Fibroblast of lung (primary cell): ENCODE data around the gene MRPS21. TPM values are rescaled to one million over a fixed set of nuclear protein-coding genes. Genes with fewer than 3 reads are reported as not detected.
"Not testable (repeated sequence)": the region's sequence is repeated elsewhere in the genome, so short reads cannot be mapped to it uniquely, and the experiment has no call there.

Source experiments
- DNase-seq, 2 donors: peaks; one replicate each; pipeline versions ENCODE4 v3.0.0 to v3.0.0-alpha.2; 2010; ENCODE audit warnings: low read depth in 2 of 2
- H2AFZ ChIP-seq: 2 replicates; pipeline ENCODE4 v1.5.1; 2012; ENCODE audit warnings: low read length, control low read depth, inconsistent platforms
- H3K27ac ChIP-seq: 2 replicates; pipeline ENCODE4 v1.5.1; 2011; ENCODE audit warnings: low read length, control low read depth; ENCODE audit not compliant: insufficient read depth
- H3K27me3 ChIP-seq: 2 replicates; pipeline ENCODE4 v1.5.1; 2011; ENCODE audit warnings: mild to moderate bottlenecking, low read length; ENCODE audit not compliant: control insufficient read depth, insufficient read depth
- H3K36me3 ChIP-seq: 2 replicates; pipeline ENCODE4 v1.5.1; 2011; ENCODE audit warnings: low read length; ENCODE audit not compliant: control insufficient read depth, insufficient read depth
- H3K4me1 ChIP-seq: 2 replicates; pipeline ENCODE4 v1.5.1; 2011; ENCODE audit warnings: low read length; ENCODE audit not compliant: control insufficient read depth, insufficient read depth; ENCODE audit errors: extremely low read depth
- H3K4me2 ChIP-seq: 2 replicates; pipeline ENCODE4 v1.5.1; 2011; ENCODE audit warnings: low read length, control low read depth; ENCODE audit not compliant: insufficient read depth; ENCODE audit errors: extremely low read depth
- H3K4me3 ChIP-seq, 4 experiments: fragments of 200-600 bp in 1 of 4; sonication (generic) in 1 of 4; replicated peaks in 1 of 4; 2 replicates each; pipeline ENCODE4 v1.5.1; 2011 to 2016; ENCODE audit warnings: low read length in 4 of 4, low read depth in 3 of 4, mild to moderate bottlenecking in 3 of 4, control low read depth in 2 of 4, inconsistent platforms in 1 of 4, mixed read lengths in 1 of 4; ENCODE audit not compliant: insufficient read depth in 1 of 4; ENCODE audit errors: control extremely low read depth in 1 of 4
- H3K79me2 ChIP-seq: 2 replicates; pipeline ENCODE4 v1.5.1; 2012; ENCODE audit warnings: mild to moderate bottlenecking, low read length, inconsistent platforms; ENCODE audit not compliant: control insufficient read depth, insufficient read depth
- H3K9ac ChIP-seq: 2 replicates; pipeline ENCODE4 v1.5.1; 2011; ENCODE audit warnings: mild to moderate bottlenecking, low read length, control low read depth; ENCODE audit not compliant: insufficient read depth
- H3K9me3 ChIP-seq: 2 replicates; pipeline ENCODE4 v1.5.1; 2012; ENCODE audit warnings: low read depth, low read length; ENCODE audit not compliant: control insufficient read depth, insufficient read depth
- H4K20me1 ChIP-seq: 2 replicates; pipeline ENCODE4 v1.5.1; 2011; ENCODE audit warnings: low read length; ENCODE audit not compliant: control insufficient read depth, insufficient read depth; ENCODE audit errors: extremely low read depth
- CTCF ChIP-seq, 2 donors: IDR thresholded peaks in 1 of 2; conservative IDR thresholded peaks in 1 of 2; 1 replicate in 1 of 2; 2 replicates in 1 of 2; pipeline ENCODE4 v1.5.1; 2011 to 2012; ENCODE audit warnings: low read length in 2 of 2, control low read depth in 1 of 2, inconsistent platforms in 1 of 2, low read depth in 1 of 2, mild to moderate bottlenecking in 1 of 2
- EZH2 ChIP-seq: IDR thresholded peaks from 2 replicates; pipeline ENCODE4 v1.5.1; 2012; ENCODE audit warnings: low read length, control low read depth, mild to moderate bottlenecking; ENCODE audit errors: missing control alignments
- polyA plus RNA-seq, 2 donors: library from polyadenylated mRNA; depleted of rRNA in 1 of 2; stranded (reverse) in 1 of 2; unstranded in 1 of 2; fragments of >200 nt; gene quantifications; 2 replicates each; pipeline ENCODE4 v1.2.1, GENCODE V29; 2011 to 2012; ENCODE audit warnings: missing spikeins in 1 of 2
- total RNA-seq: library from RNA; depleted of rRNA; stranded (reverse); fragments of >200 nt; gene quantifications from 2 replicates; pipeline ENCODE4 v1.2.1, GENCODE V29; 2014

MRPS21 gene
- total and polyA plus RNA-seq, 2 donors (not counting 1 experiment from before 2014, with no cell fraction given) = 54.7 to 74.1 TPM

GRCh38 chr1:150299716-150300115 lies 6.1 kb downstream of the MRPS21 start:
- DNase-seq = no peak
- Histone ChIP-seq H3K4me3 (no peak overlapping the region), H3K79me2 (peaks cover 2% of the 10 kb centered on the region), H3K9ac (no peak overlapping the region), H2AFZ (no peak overlapping the region), H3K4me1 (no peaks in the 10 kb centered on the region), H3K27ac (no peak overlapping the region), H3K36me3 (peaks cover 8% of the 10 kb centered on the region), H4K20me1 (no peaks in the 10 kb centered on the region), H3K27me3 (no peaks in the 10 kb centered on the region), H3K9me3 (no peaks in the 10 kb centered on the region), H3K4me2 (no peak overlapping the region)
- TF ChIP-seq CTCF (conservative IDR thresholded peaks at IDR 0.05 in 1 of 2, IDR thresholded peaks at IDR 0.05 in 1 of 2; ENCODE audit: low read depth in 1 of 2, low read length in 2 of 2) = no peak

GRCh38 chr1:150302338-150302737 lies 8.7 kb downstream of the MRPS21 start:
- Histone ChIP-seq H3K4me1 (no peaks in the 10 kb centered on the region), H3K9ac (no peak overlapping the region), H3K27ac (no peak overlapping the region), H3K4me2 (no peak overlapping the region), H3K79me2 (no peaks in the 10 kb centered on the region), H2AFZ (no peak overlapping the region), H3K9me3 (no peaks in the 10 kb centered on the region), H3K27me3 (no peaks in the 10 kb centered on the region), H3K4me3 (no peak overlapping the region), H3K36me3 (peaks cover 8% of the 10 kb centered on the region), H4K20me1 (no peaks in the 10 kb centered on the region)
- TF ChIP-seq CTCF (conservative IDR thresholded peaks at IDR 0.05 in 1 of 2, IDR thresholded peaks at IDR 0.05 in 1 of 2; ENCODE audit: low read depth in 1 of 2, low read length in 2 of 2) = no peak
- no peak for TF ChIP-seq EZH2
- DNase-seq = no peak

GRCh38 chr1:150302902-150303301 lies 9.2 kb downstream of the MRPS21 start:
- H4K20me1 ChIP-seq = no peaks in the 10 kb centered on the region
- H3K27me3 ChIP-seq = no peaks in the 10 kb centered on the region
- H3K4me2 ChIP-seq = no peak overlapping the region
- no peak overlapping the region for H3K4me3 ChIP-seq
- no peaks in the 10 kb centered on the region for H3K79me2 ChIP-seq
- no peak overlapping the region for H2AFZ ChIP-seq
- TF ChIP-seq CTCF (conservative IDR thresholded peaks at IDR 0.05 in 1 of 2, IDR thresholded peaks at IDR 0.05 in 1 of 2; ENCODE audit: low read depth in 1 of 2, low read length in 2 of 2) (no peak), EZH2 (no peak)
- DNase-seq = no peak
- peaks cover 8% of the 10 kb centered on the region for H3K36me3 ChIP-seq
- H3K9me3 ChIP-seq = no peaks in the 10 kb centered on the region
- H3K4me1 ChIP-seq = no peaks in the 10 kb centered on the region
- no peak overlapping the region for H3K27ac ChIP-seq
- H3K9ac ChIP-seq = no peak overlapping the region

- not testable (repeated sequence) for H3K4me1 ChIP-seq, H3K9me3 ChIP-seq, H4K20me1 ChIP-seq, H3K4me3 ChIP-seq, H3K27ac ChIP-seq, H3K4me2 ChIP-seq, H2AFZ ChIP-seq, DNase-seq, H3K27me3 ChIP-seq, H3K9ac ChIP-seq, H3K36me3 ChIP-seq, H3K79me2 ChIP-seq
Observed at GRCh38 chr1:150308585-150308984, 14.9 kb downstream of the MRPS21 start.
